Measurements from ENCODE around the gene SHC3. TPM values are rescaled to one million over a fixed set of nuclear protein-coding genes. Genes with fewer than 3 reads are reported as not detected.

The SHC3 gene
- total and polyA plus RNA-seq, 2 donors (not counting 1 experiment from before 2014, with no cell fraction given) = 1.7 to 16.2 TPM

DNA sequence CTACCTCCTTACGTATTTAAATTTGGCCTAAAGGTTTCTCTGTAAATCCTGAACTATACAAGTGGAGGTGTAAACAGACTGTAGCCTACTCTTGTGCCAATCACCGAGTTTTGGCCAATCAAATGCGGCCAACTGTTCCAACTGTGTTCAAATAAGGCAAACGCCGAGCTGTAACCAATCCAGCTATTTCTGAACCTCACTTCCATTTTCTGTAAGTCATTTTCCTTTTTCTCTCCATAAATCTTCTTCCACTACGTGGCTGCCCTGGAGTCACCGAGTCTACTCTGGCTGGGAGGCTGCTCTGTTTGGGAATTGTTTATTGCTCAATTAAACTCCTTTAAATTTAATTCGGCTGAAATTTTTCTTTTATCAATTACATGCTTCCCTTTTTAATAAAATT, 129.0 kb downstream of the SHC3 start:
- Histone ChIP-seq H3K4me2 (ENCODE audit: extremely low read depth, insufficient read depth, low read length) (no peak overlapping the region), H3K27ac (ENCODE audit: insufficient read depth, low read length) (no peak overlapping the region), H3K4me1 (ENCODE audit: control insufficient read depth, extremely low read depth, insufficient read depth, low read length) (no peaks in the 10 kb centered on the region), H3K9ac (ENCODE audit: insufficient read depth, low read length) (no peak overlapping the region), H3K9me3 (ENCODE audit: control insufficient read depth, insufficient read depth, low read depth, low read length) (no peaks in the 10 kb centered on the region), H2AFZ (ENCODE audit: low read length) (no peak overlapping the region), H3K4me3 (replicated peaks in 1 of 4; ENCODE audit: control extremely low read depth in 1 of 4, insufficient read depth in 1 of 4, low read depth in 3 of 4, low read length in 4 of 4) (no peak overlapping the region), H3K36me3 (ENCODE audit: control insufficient read depth, insufficient read depth, low read length) (no peaks in the 10 kb centered on the region), H3K79me2 (ENCODE audit: control insufficient read depth, insufficient read depth, low read length) (no peaks in the 10 kb centered on the region), H4K20me1 (ENCODE audit: control insufficient read depth, extremely low read depth, insufficient read depth, low read length) (no peaks in the 10 kb centered on the region), H3K27me3 (ENCODE audit: control insufficient read depth, insufficient read depth, low read length) (no peaks in the 10 kb centered on the region)
- no peak for DNase-seq (ENCODE audit: low read depth in 2 of 2)
- TF ChIP-seq, protein P1, sequence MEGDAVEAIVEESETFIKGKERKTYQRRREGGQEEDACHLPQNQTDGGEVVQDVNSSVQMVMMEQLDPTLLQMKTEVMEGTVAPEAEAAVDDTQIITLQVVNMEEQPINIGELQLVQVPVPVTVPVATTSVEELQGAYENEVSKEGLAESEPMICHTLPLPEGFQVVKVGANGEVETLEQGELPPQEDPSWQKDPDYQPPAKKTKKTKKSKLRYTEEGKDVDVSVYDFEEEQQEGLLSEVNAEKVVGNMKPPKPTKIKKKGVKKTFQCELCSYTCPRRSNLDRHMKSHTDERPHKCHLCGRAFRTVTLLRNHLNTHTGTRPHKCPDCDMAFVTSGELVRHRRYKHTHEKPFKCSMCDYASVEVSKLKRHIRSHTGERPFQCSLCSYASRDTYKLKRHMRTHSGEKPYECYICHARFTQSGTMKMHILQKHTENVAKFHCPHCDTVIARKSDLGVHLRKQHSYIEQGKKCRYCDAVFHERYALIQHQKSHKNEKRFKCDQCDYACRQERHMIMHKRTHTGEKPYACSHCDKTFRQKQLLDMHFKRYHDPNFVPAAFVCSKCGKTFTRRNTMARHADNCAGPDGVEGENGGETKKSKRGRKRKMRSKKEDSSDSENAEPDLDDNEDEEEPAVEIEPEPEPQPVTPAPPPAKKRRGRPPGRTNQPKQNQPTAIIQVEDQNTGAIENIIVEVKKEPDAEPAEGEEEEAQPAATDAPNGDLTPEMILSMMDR (conservative IDR thresholded peaks at IDR 0.05 in 1 of 2, IDR thresholded peaks at IDR 0.05 in 1 of 2; ENCODE audit: low read depth in 1 of 2, low read length in 2 of 2) = no peak
- TF ChIP-seq EZH2 (IDR thresholded peaks at IDR 0.05; ENCODE audit: low read length, missing control alignments) = no peak

DNA sequence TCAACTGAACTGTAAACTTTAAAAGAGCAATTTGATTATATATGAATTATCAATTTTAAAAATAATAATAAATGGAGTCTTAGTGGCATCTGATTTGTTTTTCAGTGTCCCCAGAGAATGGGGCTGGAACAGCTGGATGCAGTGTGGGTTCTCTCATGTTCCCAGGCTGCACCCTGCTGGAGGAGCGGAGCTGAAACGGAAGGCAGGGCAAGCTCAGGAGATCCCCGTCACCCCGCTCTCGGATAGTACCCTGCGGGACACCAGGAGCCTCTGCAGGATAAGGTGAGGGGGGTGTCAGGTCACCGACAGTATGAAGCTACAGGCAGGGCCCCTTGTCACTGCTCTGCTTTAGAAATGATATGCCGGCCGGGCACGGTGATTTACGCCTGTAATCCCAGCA, 130.0 kb downstream of the SHC3 start:
- no peak overlapping the region for H3K9ac ChIP-seq (ENCODE audit: insufficient read depth, low read length)
- H3K27me3 ChIP-seq (ENCODE audit: control insufficient read depth, insufficient read depth, low read length) = no peaks in the 10 kb centered on the region
- H3K27ac ChIP-seq (ENCODE audit: insufficient read depth, low read length) = no peak overlapping the region
- TF ChIP-seq, protein P1 (conservative IDR thresholded peaks at IDR 0.05 in 1 of 2, IDR thresholded peaks at IDR 0.05 in 1 of 2; ENCODE audit: low read depth in 1 of 2, low read length in 2 of 2) = no peak
- TF ChIP-seq EZH2 (IDR thresholded peaks at IDR 0.05; ENCODE audit: low read length, missing control alignments) = no peak
- no peak overlapping the region for H3K4me2 ChIP-seq (ENCODE audit: extremely low read depth, insufficient read depth, low read length)
- H3K9me3 ChIP-seq (ENCODE audit: control insufficient read depth, insufficient read depth, low read depth, low read length) = no peaks in the 10 kb centered on the region
- no peaks in the 10 kb centered on the region for H3K4me1 ChIP-seq (ENCODE audit: control insufficient read depth, extremely low read depth, insufficient read depth, low read length)
- no peak overlapping the region for H3K4me3 ChIP-seq (replicated peaks in 1 of 4; ENCODE audit: control extremely low read depth in 1 of 4, insufficient read depth in 1 of 4, low read depth in 3 of 4, low read length in 4 of 4)
- no peaks in the 10 kb centered on the region for H3K79me2 ChIP-seq (ENCODE audit: control insufficient read depth, insufficient read depth, low read length)
- no peaks in the 10 kb centered on the region for H3K36me3 ChIP-seq (ENCODE audit: control insufficient read depth, insufficient read depth, low read length)
- H4K20me1 ChIP-seq (ENCODE audit: control insufficient read depth, extremely low read depth, insufficient read depth, low read length) = no peaks in the 10 kb centered on the region
- DNase-seq (ENCODE audit: low read depth in 2 of 2) = no peak
- no peak overlapping the region for H2AFZ ChIP-seq (ENCODE audit: low read length)

DNA sequence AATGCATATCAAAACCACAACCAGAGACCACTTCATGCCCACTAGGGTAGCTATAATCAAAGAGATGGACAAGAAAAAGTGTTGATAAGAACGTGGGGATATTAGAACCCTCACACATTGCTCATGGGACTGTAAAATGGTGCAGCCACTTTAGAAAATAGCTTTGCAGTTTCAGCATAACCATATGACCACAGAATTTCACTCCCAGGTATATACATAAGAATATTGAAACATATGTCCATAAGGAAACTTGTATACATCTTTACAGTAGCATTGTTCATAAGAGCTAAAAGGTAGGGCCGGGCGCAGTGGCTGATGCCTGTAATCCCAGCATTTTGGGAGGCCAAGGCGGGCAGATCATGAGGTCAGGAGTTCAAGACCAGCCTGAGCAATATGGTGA, 131.0 kb downstream of the SHC3 start:
- no peak for TF ChIP-seq EZH2 (IDR thresholded peaks at IDR 0.05; ENCODE audit: low read length, missing control alignments)
- TF ChIP-seq, protein P1 (conservative IDR thresholded peaks at IDR 0.05 in 1 of 2, IDR thresholded peaks at IDR 0.05 in 1 of 2; ENCODE audit: low read depth in 1 of 2, low read length in 2 of 2) = no peak
- Histone ChIP-seq H3K4me3 (replicated peaks in 1 of 4; ENCODE audit: control extremely low read depth in 1 of 4, insufficient read depth in 1 of 4, low read depth in 3 of 4, low read length in 4 of 4) (no peak overlapping the region), H3K9me3 (ENCODE audit: control insufficient read depth, insufficient read depth, low read depth, low read length) (no peaks in the 10 kb centered on the region), H3K4me2 (ENCODE audit: extremely low read depth, insufficient read depth, low read length) (no peak overlapping the region), H3K4me1 (ENCODE audit: control insufficient read depth, extremely low read depth, insufficient read depth, low read length) (no peaks in the 10 kb centered on the region), H3K27ac (ENCODE audit: insufficient read depth, low read length) (no peak overlapping the region), H4K20me1 (ENCODE audit: control insufficient read depth, extremely low read depth, insufficient read depth, low read length) (no peaks in the 10 kb centered on the region), H2AFZ (ENCODE audit: low read length) (no peak overlapping the region), H3K9ac (ENCODE audit: insufficient read depth, low read length) (no peak overlapping the region), H3K27me3 (ENCODE audit: control insufficient read depth, insufficient read depth, low read length) (no peaks in the 10 kb centered on the region), H3K36me3 (ENCODE audit: control insufficient read depth, insufficient read depth, low read length) (no peaks in the 10 kb centered on the region), H3K79me2 (ENCODE audit: control insufficient read depth, insufficient read depth, low read length) (no peaks in the 10 kb centered on the region)
- DNase-seq (ENCODE audit: low read depth in 2 of 2) = no peak
